Naive thymus-derived CD8-positive, alpha-beta T cell (primary cell): ENCODE results near the gene DIAPH2. TPM values are rescaled to one million over a fixed set of nuclear protein-coding genes. Genes with fewer than 3 reads are reported as not detected.

Experiments
- ATAC-seq, 2 donors: fragments of 150-1000 bp; cut with Tn5 transposase in 1 of 2; sonication (Bioruptor Pico), chemical (Tn5 transposase) in 1 of 2; 1 replicate in 1 of 2; 2 replicates in 1 of 2; pipeline ENCODE4 v1.10.0; 2021; ENCODE audit warnings: mild to moderate bottlenecking in 2 of 2, moderate library complexity in 2 of 2
- POLR2A ChIA-PET: fragments of 350-600 bp; sonication (Branson Sonifier 250); formaldehyde crosslinking; loops from one replicate; lab custom pipeline; 2021; ENCODE audit warnings: antibody characterized with exemption; lab: Charles Lee
- DNase-seq, 10 donors: peaks; one replicate each; pipeline versions ENCODE4 v3.0.0 to v3.0.0-alpha.2; 2020 to 2022
- H3K27ac Mint-ChIP-seq, 10 donors: one replicate each; pipeline ENCODE4 v1.8.0; 2020 to 2022; ENCODE audit warnings: mild to moderate bottlenecking in 10 of 10, mixed read lengths in 10 of 10, moderate library complexity in 4 of 10, inconsistent platforms in 1 of 10
- H3K27me3 Mint-ChIP-seq, 5 donors: one replicate each; pipeline ENCODE4 v1.8.0; 2021 to 2022; ENCODE audit warnings: mixed read lengths in 5 of 5
- H3K36me3 Mint-ChIP-seq, 3 donors: one replicate each; pipeline ENCODE4 v1.8.0; 2020 to 2022; ENCODE audit warnings: mixed read lengths in 3 of 3, mild to moderate bottlenecking in 2 of 3, inconsistent platforms in 1 of 3
- H3K4me1 Mint-ChIP-seq, 4 donors: one replicate each; pipeline ENCODE4 v1.8.0; 2021 to 2022; ENCODE audit warnings: mixed read lengths in 4 of 4
- H3K4me3 Mint-ChIP-seq, 10 donors: one replicate each; pipeline ENCODE4 v1.8.0; 2020 to 2022; ENCODE audit warnings: mild to moderate bottlenecking in 10 of 10, mixed read lengths in 10 of 10, moderate library complexity in 6 of 10, inconsistent platforms in 1 of 10
- H3K9me3 Mint-ChIP-seq, 9 donors: one replicate each; pipeline ENCODE4 v1.8.0; 2020 to 2022; ENCODE audit warnings: mixed read lengths in 9 of 9, mild to moderate bottlenecking in 3 of 9, inconsistent platforms in 1 of 9, moderate library complexity in 1 of 9
- polyA plus RNA-seq, 3 donors: library from polyadenylated mRNA; unstranded; fragments of 300-500 nt; fragmentation: Illumina TruSeq; gene quantifications; one replicate each; pipeline ENCODE4 v1.2.3, GENCODE V29; 2021
- total RNA-seq, 8 experiments: library from RNA in 2 of 8; stranded (reverse) in 2 of 8; gene quantifications; one replicate each; pipeline ENCODE4 v1.2.3 and lab custom pipeline; 2021 to 2026

DIAPH2 gene
- total and polyA plus RNA-seq, 5 experiments from 2014 or later = 4.2 to 6.1 (median 5.9) TPM

DNA sequence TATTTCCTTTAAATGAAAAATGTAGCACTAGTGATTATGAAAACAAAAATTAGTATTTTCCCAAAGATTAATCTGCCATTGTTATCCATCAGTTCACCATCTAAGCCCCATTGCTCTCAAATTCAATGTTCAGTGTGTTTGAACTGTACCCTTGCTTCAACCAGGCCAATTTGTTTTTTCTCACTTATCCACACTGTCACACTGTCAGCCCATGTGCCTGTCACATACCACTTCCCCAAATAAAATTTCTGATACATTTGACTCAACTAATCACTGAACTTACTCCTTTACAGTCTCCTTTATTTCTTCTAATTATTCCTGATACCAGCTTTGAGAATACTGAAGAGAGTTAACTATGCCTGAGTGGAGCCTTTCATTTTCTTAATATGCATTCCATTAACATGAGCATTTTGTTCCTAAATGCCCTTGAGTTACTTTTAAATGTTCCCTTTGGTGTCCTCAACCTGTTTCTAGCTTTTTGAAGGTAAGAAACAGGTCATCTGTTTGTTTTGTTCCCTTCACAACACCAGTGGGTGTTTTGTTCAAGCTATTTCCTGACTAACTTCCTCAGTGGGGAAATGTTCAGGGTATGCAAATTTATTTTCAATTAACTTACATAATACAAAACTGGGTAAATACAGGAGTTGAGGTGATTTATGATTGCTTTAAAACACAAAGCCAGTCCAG lies 316.2 kb downstream of the DIAPH2 start:
- H3K36me3 Mint-ChIP-seq = peaks cover 2 to 7% (median 2%) of the 10 kb centered on the region in 3 donors
- H3K9me3 Mint-ChIP-seq = peaks cover 0 to 9% (median 0%) of the 10 kb centered on the region in 9 donors
- no peak for DNase-seq
- no peaks in the 10 kb centered on the region for H3K27me3 Mint-ChIP-seq
- POLR2A ChIA-PET = no interaction called here
- H3K27ac Mint-ChIP-seq = no peak overlapping the region
- no peak overlapping the region for H3K4me3 Mint-ChIP-seq
- peaks cover 0 to 6% (median 0%) of the 10 kb centered on the region in 4 donors for H3K4me1 Mint-ChIP-seq
- ATAC-seq = no peak

GRCh38 chrX:97006167-97006566 lies 321.5 kb downstream of the DIAPH2 start:
- H3K4me3 Mint-ChIP-seq = no peak overlapping the region
- H3K27ac Mint-ChIP-seq = no peak overlapping the region
- no peaks in the 10 kb centered on the region for H3K27me3 Mint-ChIP-seq
- H3K9me3 Mint-ChIP-seq = peaks cover 0 to 4% (median 0%) of the 10 kb centered on the region in 9 donors
- no peaks in the 10 kb centered on the region for H3K4me1 Mint-ChIP-seq
- no peak for ATAC-seq
- H3K36me3 Mint-ChIP-seq = peaks cover 0 to under 1% (median 0%) of the 10 kb centered on the region in 3 donors
- POLR2A ChIA-PET = no interaction called here
- no peak for DNase-seq

DNA sequence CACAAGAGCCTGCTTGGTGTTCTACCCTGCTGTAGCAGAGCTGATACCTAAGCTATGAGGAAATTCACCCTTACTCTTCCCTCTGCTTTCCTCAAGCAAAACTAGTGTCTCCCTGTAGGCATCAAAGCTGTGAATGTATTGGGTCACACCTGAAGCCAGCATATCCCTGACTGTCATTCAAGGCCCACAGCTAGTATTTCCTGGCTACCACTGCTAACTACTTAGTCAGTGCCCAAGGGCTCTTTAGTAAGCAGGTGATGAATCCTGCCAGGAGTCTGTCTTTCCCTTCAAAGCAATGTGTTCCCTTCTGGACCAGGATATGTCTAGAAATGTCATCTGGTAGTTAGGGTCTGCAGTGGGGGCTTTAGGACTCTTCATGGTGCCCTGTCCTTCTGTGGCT lies 324.7 kb downstream of the DIAPH2 start:
- Mint-ChIP-seq H3K4me3 (no peak overlapping the region), H3K36me3 (peaks cover 0 to 2% (median 1%) of the 10 kb centered on the region in 3 donors), H3K9me3 (peaks cover 0 to 4% (median 0%) of the 10 kb centered on the region in 9 donors), H3K27me3 (no peaks in the 10 kb centered on the region), H3K27ac (no peak overlapping the region), H3K4me1 (no peaks in the 10 kb centered on the region)
- DNase-seq (no peak), ATAC-seq (no peak)
- POLR2A ChIA-PET = no interaction called here

DNA sequence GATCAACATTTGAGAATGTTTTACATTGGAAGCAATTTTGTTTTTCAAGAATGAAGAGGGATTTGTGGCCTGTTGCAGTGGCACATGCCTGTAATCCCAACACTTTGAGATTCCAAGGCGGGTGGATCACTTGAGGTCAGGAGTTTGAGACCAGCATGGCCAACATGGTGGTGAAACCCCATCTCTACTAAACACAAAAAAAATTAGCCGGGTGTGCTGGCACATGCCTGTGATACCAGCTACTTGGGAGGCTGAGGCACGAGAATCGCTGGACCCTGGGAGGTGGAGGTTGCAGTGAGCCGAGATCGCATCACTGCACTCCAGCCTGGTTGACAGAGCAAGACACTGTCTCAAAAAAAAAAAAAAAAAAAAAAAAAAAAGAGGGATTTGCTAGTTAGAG lies 326.9 kb downstream of the DIAPH2 start:
- Mint-ChIP-seq H3K9me3 (no peaks in the 10 kb centered on the region), H3K4me1 (no peaks in the 10 kb centered on the region), H3K36me3 (peaks cover 0 to 2% (median 1%) of the 10 kb centered on the region in 3 donors), H3K4me3 (no peak overlapping the region), H3K27me3 (no peaks in the 10 kb centered on the region), H3K27ac (no peak overlapping the region)
- DNase-seq (no peak), ATAC-seq (no peak)
- POLR2A ChIA-PET = no interaction called here

DNA sequence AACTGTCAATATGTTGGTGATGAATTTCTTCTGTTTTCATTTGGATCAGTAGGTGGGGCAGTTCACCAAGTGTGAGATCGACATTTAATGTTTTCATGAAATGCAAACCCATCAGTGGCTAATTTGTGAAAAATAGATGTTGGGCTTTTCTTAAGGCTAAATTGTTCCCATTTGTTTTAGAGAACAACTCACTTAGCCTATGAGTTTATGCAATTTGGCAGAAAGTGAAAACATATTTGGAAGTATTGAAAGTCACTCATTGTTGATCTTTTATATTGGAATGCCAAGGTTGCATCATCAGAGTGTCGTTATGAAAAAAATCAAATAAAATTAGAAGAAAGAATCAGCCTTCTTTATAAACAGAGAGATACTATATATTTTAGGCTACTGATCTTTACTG lies 331.5 kb downstream of the DIAPH2 start:
- Mint-ChIP-seq H3K27ac (no peak overlapping the region), H3K36me3 (peaks cover 0 to 3% (median 2%) of the 10 kb centered on the region in 3 donors), H3K4me3 (no peak overlapping the region), H3K4me1 (no peaks in the 10 kb centered on the region), H3K27me3 (no peaks in the 10 kb centered on the region), H3K9me3 (no peaks in the 10 kb centered on the region)
- ATAC-seq = no peak
- POLR2A ChIA-PET = no interaction called here
- no peak for DNase-seq

GRCh38 chrX:97021680-97022079 lies 337.0 kb downstream of the DIAPH2 start:
- DNase-seq (no peak), ATAC-seq (no peak)
- Mint-ChIP-seq H3K4me1 (no peaks in the 10 kb centered on the region), H3K27ac (no peak overlapping the region), H3K9me3 (no peaks in the 10 kb centered on the region), H3K4me3 (no peak overlapping the region), H3K27me3 (no peaks in the 10 kb centered on the region), H3K36me3 (peaks cover 0 to 2% (median 0%) of the 10 kb centered on the region in 3 donors)
- POLR2A ChIA-PET = no interaction called here

DNA sequence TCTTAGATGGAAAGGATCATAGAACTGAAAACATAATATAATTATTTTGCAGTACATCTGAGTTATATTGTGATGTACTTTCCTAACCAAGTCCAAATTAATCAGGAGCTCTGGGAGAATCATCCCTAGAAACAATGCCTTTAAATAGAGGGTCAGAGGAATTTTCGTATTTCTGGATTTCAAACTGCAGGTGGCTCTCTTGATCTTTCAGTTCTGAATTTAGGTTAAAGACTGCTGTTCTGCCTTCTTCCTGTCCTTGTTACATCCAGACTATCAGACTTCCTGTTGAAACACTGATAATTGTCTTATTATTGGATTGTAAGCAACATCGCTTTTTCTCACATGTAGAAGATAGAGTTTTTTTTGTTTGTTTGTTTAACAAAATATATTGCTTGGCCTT lies 341.8 kb downstream of the DIAPH2 start:
- no peaks in the 10 kb centered on the region for H3K4me1 Mint-ChIP-seq
- POLR2A ChIA-PET = no interaction called here
- no peak for ATAC-seq
- no peaks in the 10 kb centered on the region for H3K27me3 Mint-ChIP-seq
- H3K9me3 Mint-ChIP-seq = no peaks in the 10 kb centered on the region
- no peak overlapping the region for H3K4me3 Mint-ChIP-seq
- no peaks in the 10 kb centered on the region for H3K36me3 Mint-ChIP-seq
- DNase-seq = no peak
- H3K27ac Mint-ChIP-seq = peak overlapping the region in 1 of 10 donors; percentile 51

GRCh38 chrX:97027384-97027922 lies 342.8 kb downstream of the DIAPH2 start:
- DNase-seq = no peak
- Mint-ChIP-seq H3K9me3 (no peaks in the 10 kb centered on the region), H3K27me3 (no peaks in the 10 kb centered on the region), H3K36me3 (no peaks in the 10 kb centered on the region), H3K4me1 (no peaks in the 10 kb centered on the region), H3K4me3 (no peak overlapping the region), H3K27ac (no peak overlapping the region)
- no peak for ATAC-seq
- POLR2A ChIA-PET = no interaction called here

DNA sequence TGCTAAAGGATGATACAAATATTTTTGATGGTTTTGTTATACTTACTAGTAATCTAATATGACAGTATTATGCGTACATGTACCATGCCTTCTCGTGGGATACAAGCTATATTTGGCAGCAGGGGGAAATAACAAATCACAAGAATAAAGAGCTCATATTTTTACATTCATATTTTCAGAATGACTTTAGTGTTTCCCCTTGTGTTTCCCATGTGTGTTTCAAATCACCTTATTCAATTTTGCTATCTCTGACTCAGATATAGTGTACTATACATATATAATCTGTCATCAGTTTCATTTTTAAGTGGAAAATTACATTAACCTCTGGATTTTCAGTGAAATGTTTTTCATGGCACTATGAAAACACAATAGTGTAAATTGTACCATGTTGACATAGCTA lies 345.8 kb downstream of the DIAPH2 start:
- Mint-ChIP-seq H3K9me3 (no peaks in the 10 kb centered on the region), H3K4me1 (no peaks in the 10 kb centered on the region), H3K4me3 (no peak overlapping the region), H3K27me3 (no peaks in the 10 kb centered on the region), H3K27ac (no peak overlapping the region), H3K36me3 (no peaks in the 10 kb centered on the region)
- POLR2A ChIA-PET = no interaction called here
- ATAC-seq = no peak
- DNase-seq = no peak

DNA sequence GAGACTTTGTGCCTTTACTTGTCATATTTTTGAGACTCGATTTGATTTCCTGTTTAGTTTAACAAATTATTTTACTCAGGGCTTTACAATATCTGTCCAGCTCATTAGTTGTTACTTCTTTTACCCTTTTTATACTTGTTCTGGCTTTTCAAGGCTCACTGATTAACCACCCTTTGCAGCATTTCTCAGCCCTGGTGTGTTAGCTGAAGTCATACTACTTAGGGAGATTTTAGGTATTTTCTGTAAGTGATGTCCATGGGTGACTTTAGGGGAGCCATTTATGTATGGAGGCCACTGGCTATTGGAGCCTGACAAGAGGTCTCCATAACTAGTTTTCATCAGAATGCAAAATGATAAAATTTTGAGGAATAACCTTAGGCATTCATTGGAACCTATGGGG lies 346.3 kb downstream of the DIAPH2 start:
- POLR2A ChIA-PET = no interaction called here

DNA sequence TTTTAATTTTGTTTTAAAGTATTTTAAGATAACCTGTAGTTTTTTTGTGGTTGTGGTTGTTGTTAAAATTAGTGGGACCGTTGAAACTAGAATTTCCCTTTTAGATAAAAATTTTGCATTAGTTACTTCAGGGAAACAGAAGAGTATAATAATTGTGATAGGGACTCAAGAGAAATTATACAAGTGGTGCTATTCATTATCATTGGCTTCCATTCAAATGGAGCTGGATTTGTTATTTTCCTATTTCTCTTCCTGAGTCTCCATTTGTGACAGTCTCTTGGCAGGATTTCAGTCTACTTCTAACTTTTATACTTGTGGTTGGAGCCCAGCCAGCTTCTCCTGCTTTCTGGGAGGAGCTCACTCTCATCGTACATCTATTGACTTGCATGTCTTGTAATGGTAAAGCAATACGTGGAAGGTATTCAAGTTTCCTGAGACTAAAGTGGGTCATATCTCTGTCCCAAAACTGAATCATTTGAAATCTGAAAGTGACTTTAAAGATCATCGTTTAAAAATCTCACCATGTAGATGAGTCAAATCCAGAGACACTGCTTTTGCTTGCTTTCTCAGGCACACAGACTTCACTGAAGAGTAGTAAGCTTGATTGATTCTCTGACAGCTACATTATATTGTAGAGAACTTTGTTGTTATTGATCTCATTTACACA lies 354.9 kb downstream of the DIAPH2 start:
- H3K36me3 Mint-ChIP-seq = peaks cover 0 to 3% (median 2%) of the 10 kb centered on the region in 3 donors
- no peaks in the 10 kb centered on the region for H3K27me3 Mint-ChIP-seq
- DNase-seq (no peak), ATAC-seq (no peak)
- H3K9me3 Mint-ChIP-seq = peaks cover 0 to 12% (median 0%) of the 10 kb centered on the region in 9 donors
- H3K4me1 Mint-ChIP-seq = peaks cover 0 to 1% (median 0%) of the 10 kb centered on the region in 4 donors
- H3K27ac Mint-ChIP-seq = no peak overlapping the region
- POLR2A ChIA-PET = no interaction called here
- H3K4me3 Mint-ChIP-seq = no peak overlapping the region

More for the DNA sequence above, 346.3 kb downstream of the DIAPH2 start:
- DNase-seq (no peak), ATAC-seq (no peak)
- Mint-ChIP-seq H3K4me3 (no peak overlapping the region), H3K27me3 (no peaks in the 10 kb centered on the region), H3K4me1 (no peaks in the 10 kb centered on the region), H3K36me3 (no peaks in the 10 kb centered on the region), H3K27ac (no peak overlapping the region), H3K9me3 (no peaks in the 10 kb centered on the region)

DNA sequence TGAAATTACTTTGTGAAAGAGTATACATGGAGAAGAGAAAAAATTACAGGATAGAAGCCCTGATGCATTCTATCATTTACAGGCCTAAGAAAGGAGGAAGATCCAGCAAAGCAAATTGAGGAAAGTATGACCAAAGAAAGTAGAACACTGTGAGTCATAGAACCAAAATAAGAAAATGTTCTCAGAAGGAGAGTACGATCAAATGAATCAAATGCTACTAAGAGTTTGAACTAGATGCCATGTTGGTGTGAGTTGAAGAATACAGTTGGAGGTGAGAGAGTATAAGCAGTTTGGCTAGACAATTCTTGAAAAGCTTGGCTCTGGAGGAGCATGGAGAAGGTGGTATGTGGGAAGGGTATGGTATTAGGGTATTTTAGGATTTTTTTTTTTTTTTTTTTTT lies 360.8 kb downstream of the DIAPH2 start:
- H3K4me3 Mint-ChIP-seq = no peak overlapping the region
- no peak for ATAC-seq
- H3K27me3 Mint-ChIP-seq = no peaks in the 10 kb centered on the region
- POLR2A ChIA-PET = no interaction called here
- no peak overlapping the region for H3K27ac Mint-ChIP-seq
- H3K9me3 Mint-ChIP-seq = no peaks in the 10 kb centered on the region
- no peak for DNase-seq
- no peaks in the 10 kb centered on the region for H3K4me1 Mint-ChIP-seq
- no peaks in the 10 kb centered on the region for H3K36me3 Mint-ChIP-seq

DNA sequence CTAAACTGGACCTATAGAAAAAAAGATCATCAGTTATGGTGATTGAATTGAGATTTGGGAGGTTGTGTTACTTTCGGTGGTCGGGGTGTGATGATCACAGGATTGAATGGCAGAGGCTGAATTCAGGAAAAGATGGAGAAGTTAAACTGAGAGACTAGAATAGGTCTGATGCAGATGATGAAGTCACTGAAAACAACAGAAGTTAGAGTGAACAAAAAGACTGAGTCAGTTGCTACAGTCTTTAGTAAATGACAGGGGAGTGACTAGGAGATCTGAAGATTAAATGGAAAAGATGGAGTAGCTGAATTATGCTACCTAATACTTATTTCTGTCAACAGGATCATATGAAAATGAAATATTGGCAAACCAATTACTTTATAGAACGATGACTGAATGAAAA lies 362.2 kb downstream of the DIAPH2 start:
- no peaks in the 10 kb centered on the region for H3K36me3 Mint-ChIP-seq
- no peak for DNase-seq
- no peak overlapping the region for H3K27ac Mint-ChIP-seq
- no peak for ATAC-seq
- H3K9me3 Mint-ChIP-seq = no peaks in the 10 kb centered on the region
- no peaks in the 10 kb centered on the region for H3K27me3 Mint-ChIP-seq
- no peak overlapping the region for H3K4me3 Mint-ChIP-seq
- POLR2A ChIA-PET = no interaction called here
- no peaks in the 10 kb centered on the region for H3K4me1 Mint-ChIP-seq
